CD4-positive, alpha-beta T cell treated with Interleukin-2 at 100 ng/mL for 4 hours (primary cell): ENCODE results near the gene MTCL1.

ENCODE experiments used
- DNase-seq: peaks from one replicate; pipeline ENCODE4 v3.0.0-alpha.2; 2020; ENCODE audit warnings: low spot score

MTCL1 gene

DNA sequence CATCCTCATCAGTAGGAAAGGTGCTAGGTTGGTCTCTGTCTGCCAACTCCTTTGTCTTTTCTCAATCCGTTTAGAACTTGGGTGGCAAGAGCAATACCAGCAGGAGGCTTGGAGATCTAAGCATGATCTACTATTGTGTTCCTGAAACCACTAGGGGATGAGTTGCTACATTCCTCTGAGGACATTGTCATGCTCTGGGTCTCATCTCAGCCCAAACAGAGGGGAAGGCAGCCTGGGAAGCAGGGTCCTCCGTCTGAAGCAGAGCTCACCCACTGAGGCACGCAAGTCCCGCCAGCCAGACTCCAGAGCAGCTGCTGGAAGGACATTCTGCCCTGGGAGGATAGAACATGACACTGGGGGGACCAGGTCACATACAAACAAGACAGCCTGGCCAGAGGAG lies 162.9 kb downstream of the MTCL1 start:
- no peak for DNase-seq

GRCh38 chr18:8868779-8869415 lies 163.5 kb downstream of the MTCL1 start:
- DNase-seq = no peak

- DNase-seq = no peak
Observed at GRCh38 chr18:8869696-8870095, 164.3 kb downstream of the MTCL1 start.

DNA sequence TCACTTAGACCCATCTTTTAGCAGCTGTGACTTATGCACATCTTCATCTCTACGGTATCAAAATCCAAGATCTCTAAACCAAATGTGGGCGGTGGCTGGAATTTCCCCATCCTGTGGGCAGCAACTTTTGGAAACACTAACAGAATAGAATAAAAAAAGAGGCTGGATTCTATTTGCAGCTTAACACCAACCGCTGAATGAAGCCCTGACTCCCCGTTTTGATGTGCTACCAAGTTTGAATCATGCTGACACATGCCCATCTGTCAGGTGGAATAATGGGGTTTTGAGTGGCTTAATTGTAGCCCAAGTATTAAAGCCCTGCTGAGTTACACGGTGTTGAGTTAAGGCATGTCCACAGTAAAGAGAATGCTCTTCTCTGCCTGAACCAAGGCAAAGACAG lies 165.2 kb downstream of the MTCL1 start:
- DNase-seq = no peak

DNA sequence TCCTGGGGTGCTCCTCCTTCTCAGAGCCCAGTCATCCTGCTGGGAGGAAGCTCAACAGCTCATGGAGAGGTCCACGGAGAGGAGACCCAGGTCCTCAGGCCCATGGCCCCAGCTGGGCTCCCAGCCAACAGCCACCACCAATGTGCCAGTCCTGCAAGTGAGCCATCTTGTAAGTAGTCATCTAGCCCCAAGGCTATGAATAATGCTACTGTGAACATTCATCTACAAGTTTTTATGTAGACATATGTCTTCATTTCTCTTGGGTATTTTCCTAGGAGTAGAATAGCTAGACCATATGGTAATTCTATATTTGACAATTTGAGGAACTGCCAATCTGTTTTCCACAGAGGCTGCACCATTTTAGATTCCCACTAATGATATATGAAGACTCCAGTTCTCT lies 166.1 kb downstream of the MTCL1 start:
- DNase-seq = no peak

DNA sequence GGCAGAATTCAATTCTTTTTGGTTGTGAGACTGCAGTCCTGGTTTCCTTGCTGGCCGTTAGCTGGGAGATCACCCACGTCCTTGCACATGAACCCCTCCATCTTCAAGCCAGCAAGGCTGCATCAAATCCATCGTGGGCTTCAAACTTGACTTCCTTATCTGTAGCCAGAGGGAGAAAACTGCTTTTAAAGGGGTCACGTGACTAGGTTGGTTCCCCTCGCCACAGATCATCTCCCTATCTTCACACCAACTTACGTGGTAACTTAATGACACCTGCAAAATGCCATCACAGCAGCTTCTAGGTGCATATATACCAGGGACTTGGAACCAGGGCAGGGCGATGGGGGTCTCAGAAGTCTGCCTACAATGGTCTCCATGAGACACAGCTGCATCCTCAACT lies 169.5 kb downstream of the MTCL1 start:
- DNase-seq = no peak

DNA sequence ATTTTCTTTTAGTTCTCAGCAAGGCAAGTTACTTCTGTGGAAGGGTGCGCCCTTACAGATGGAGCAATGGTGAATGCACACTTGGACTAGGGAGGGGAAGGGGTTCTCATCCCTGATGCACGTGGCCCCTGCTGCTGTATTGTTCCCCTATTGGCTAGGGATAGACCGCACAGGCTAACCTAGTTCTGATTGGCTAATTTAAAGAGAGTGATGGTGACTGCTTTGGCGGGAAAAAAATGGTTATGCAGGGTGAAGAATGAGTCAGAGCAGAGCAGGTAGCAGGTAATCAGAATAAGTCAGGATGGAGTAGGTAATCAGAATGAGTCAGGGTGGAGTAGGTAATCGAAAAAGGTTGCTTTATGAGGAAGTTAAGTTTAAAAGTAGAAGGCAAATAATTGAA lies 171.5 kb downstream of the MTCL1 start:
- no peak for DNase-seq

GRCh38 chr18:8881103-8881502 lies 175.7 kb downstream of the MTCL1 start:
- DNase-seq = no peak
